Right lobe of liver (tissue), 4 donors: ENCODE results near the gene AHNAK2.

Experiments
- POLR2A ChIP-seq: fragments of 450-650 bp; IDR thresholded peaks from one replicate; pipeline ENCODE4 v1.6.1; 2017; ENCODE audit warnings: antibody characterized with exemption, mild to moderate bottlenecking
- TF ChIP-seq, protein P1 (sequence below), 4 donors: fragments of 200-600 bp in 3 of 4; fragments of 450-650 bp in 1 of 4; IDR thresholded peaks; one replicate each; pipeline versions ENCODE4 v1.5.1 to v1.8.0; 2016 to 2022; ENCODE audit warnings: antibody characterized with exemption in 4 of 4, mild to moderate bottlenecking in 2 of 4
- donor health status: DM: no; HTN: no; CAD: no.
- donor health status: DM: no; HTN: no; CAD: no.
- donor health status: DM: no; HTN: yes; CAD: no.

DNA sequence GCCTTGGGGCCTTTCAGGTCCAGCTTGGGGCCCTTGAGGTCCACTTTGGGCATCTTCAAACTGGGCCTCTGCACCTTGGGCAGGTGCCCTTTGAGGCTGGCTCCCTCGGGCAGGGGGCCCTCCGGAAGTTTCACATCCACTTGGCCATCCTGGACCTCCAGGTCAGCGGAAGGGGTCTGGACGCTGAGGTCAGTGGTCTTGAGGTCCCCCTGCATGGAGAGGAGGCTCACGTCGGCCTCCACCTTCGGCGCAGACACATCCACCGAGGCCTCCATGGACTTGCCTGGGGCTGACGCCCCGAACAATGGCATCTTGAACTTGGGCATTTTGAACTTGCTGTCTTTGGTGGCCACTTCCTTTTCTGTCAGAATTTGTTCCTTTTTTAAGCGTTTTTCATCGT, 25.1 kb downstream of the AHNAK2 start:
- TF ChIP-seq, protein P1, sequence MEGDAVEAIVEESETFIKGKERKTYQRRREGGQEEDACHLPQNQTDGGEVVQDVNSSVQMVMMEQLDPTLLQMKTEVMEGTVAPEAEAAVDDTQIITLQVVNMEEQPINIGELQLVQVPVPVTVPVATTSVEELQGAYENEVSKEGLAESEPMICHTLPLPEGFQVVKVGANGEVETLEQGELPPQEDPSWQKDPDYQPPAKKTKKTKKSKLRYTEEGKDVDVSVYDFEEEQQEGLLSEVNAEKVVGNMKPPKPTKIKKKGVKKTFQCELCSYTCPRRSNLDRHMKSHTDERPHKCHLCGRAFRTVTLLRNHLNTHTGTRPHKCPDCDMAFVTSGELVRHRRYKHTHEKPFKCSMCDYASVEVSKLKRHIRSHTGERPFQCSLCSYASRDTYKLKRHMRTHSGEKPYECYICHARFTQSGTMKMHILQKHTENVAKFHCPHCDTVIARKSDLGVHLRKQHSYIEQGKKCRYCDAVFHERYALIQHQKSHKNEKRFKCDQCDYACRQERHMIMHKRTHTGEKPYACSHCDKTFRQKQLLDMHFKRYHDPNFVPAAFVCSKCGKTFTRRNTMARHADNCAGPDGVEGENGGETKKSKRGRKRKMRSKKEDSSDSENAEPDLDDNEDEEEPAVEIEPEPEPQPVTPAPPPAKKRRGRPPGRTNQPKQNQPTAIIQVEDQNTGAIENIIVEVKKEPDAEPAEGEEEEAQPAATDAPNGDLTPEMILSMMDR (IDR thresholded peaks at IDR 0.05), result no peak
- no peak for TF ChIP-seq POLR2A
